Astrocyte (in vitro differentiated cells and primary cell): Measurements from ENCODE around the gene RECK.

Experiments
- CTCF ChIP-seq: IDR thresholded peaks from 2 replicates; pipeline ENCODE4 v1.5.1; 2011; ENCODE audit warnings: low read depth, mild to moderate bottlenecking, inconsistent platforms, low read length, moderate library complexity; ENCODE audit not compliant: insufficient read depth
- EZH2 ChIP-seq: IDR thresholded peaks from 2 replicates; pipeline ENCODE4 v1.6.1; 2012; ENCODE audit warnings: mild to moderate bottlenecking, low read length, inconsistent platforms; ENCODE audit not compliant: insufficient read depth

- TF ChIP-seq CTCF (no peak), EZH2 (no peak)
Measured at GRCh38 chr9:36164372-36164771, 127.7 kb downstream of the RECK start.
